ENCODE data around the gene SHISA9.

SHISA9 gene

GRCh38 chr16:12958366-12958765 is 57.0 kb downstream of the SHISA9 start:
- H3K27ac ChIP-seq, result peak overlapping the region; percentile 25; the same call in 1 of the 2 replicates
- TF ChIP-seq CTCF (conservative IDR thresholded peaks at IDR 0.05), result no peak

- TF ChIP-seq CTCF (conservative IDR thresholded peaks at IDR 0.05), result no peak
- peak overlapping the region; percentile 25; the same call in 1 of the 2 replicates for H3K27ac ChIP-seq
These were observed 57.7 kb downstream of the SHISA9 start for GRCh38 chr16:12959072-12959471.

GRCh38 chr16:12961626-12962025 is 60.2 kb downstream of the SHISA9 start:
- no peak for TF ChIP-seq CTCF (conservative IDR thresholded peaks at IDR 0.05)
- no peak overlapping the region for H3K27ac ChIP-seq

- no peak for TF ChIP-seq CTCF (conservative IDR thresholded peaks at IDR 0.05)
These were observed 63.1 kb downstream of the SHISA9 start for GRCh38 chr16:12964461-12964860.

GRCh38 chr16:12965274-12965804 is 63.9 kb downstream of the SHISA9 start:
- no peak overlapping the region for H3K27ac ChIP-seq
- TF ChIP-seq CTCF (conservative IDR thresholded peaks at IDR 0.05), result no peak

More at GRCh38 chr16:12964461-12964860, 63.1 kb downstream of the SHISA9 start:
- no peak overlapping the region for H3K27ac ChIP-seq

GRCh38 chr16:12971241-12971640 is 69.8 kb downstream of the SHISA9 start:
- no peak overlapping the region for H3K27ac ChIP-seq
- no peak for TF ChIP-seq CTCF (conservative IDR thresholded peaks at IDR 0.05)

- TF ChIP-seq CTCF (conservative IDR thresholded peaks at IDR 0.05), result no peak
- no peak overlapping the region for H3K27ac ChIP-seq
These were observed 70.8 kb downstream of the SHISA9 start for GRCh38 chr16:12972246-12972645.

Measured in VCaP (cell line).